ENCODE measurements around the gene USP6. TPM values are rescaled to one million over a fixed set of nuclear protein-coding genes. Genes with fewer than 3 reads are reported as not detected.

The USP6 gene
- total and polyA plus RNA-seq, 2 of the 13 experiments (the other 11 are each of a cell fraction or from before 2014, with no cell fraction given), result 0.04 TPM; not detected in 1

DNA sequence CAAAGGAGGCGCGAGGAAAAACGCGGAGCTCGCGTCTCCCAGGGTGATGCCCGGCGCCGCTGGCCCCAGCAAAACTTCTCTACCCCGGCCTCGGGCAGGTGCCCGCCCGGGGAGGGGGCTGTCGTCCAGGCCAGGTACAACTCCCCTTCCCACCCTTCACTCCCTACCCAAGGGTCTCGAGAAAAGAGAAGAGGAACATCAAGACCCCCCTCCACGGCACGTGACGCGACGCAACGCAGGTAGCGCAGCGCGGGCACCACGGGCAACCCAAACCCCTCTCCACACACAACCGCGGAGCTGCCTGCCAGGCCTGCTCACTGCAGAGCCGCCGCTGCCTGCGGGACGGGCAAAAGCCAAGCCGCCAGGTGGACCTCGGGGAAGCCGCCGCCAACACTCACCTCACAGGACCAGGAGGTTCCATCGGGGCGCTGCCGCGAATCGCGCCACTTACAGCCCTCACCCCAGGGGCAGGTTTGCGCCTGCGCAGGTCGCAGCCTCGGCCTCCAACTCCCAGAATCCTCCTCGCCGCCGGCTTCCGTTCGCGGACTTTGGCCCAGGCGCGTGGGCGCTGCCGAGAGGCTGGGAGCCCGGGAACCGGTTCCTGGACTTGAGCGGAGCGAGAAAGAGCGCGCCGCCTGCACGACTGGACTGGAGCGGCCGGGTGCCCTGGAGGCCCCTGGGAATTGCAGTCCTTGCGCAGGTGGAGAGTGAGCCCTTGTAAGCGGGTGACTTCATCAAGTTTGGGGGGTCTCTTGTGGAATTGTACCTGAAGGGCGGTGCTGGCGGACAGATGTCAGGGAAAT lies 4.2 kb upstream of the USP6 start, which contains the start of gene ZNF232 (continued):
- TF ChIP-seq HNF1A (IDR thresholded peaks at IDR 0.05; ENCODE audit: low read depth) (no peak), HNF1A (CRISPR knock-in tag; IDR thresholded peaks at IDR 0.05; ENCODE audit: borderline replicate concordance) (0 out of 2 replicates have a peak, but pooled peaks have one; percentile 16), AHR (CRISPR knock-in tag; IDR thresholded peaks at IDR 0.05) (no peak; the same call in 1 of the 2 replicates), CAMTA2 (CRISPR knock-in tag; IDR thresholded peaks at IDR 0.05; ENCODE audit: borderline replicate concordance) (no peak), SIX4 (CRISPR knock-in tag; IDR thresholded peaks at IDR 0.05) (0 out of 2 replicates have a peak, but pooled peaks have one; percentile 37), SOX5 (CRISPR knock-in tag; IDR thresholded peaks at IDR 0.05; ENCODE audit: borderline replicate concordance) (peak; percentile 47; the same call in 1 of the 2 replicates), ZNF281 (CRISPR knock-in tag; IDR thresholded peaks at IDR 0.05; ENCODE audit: borderline replicate concordance) (no peak; the same call in 1 of the 2 replicates), ZNF333 (CRISPR knock-in tag; IDR thresholded peaks at IDR 0.05; ENCODE audit: borderline replicate concordance) (0 out of 2 replicates have a peak, but pooled peaks have one; percentile 62), RCOR2 (CRISPR knock-in tag; IDR thresholded peaks at IDR 0.05) (0 out of 2 replicates have a peak, but pooled peaks have one; percentile 29), ZNF460 (CRISPR knock-in tag; IDR thresholded peaks at IDR 0.05; ENCODE audit: borderline replicate concordance) (no peak; the same call in 1 of the 2 replicates), TRIM22 (IDR thresholded peaks at IDR 0.05) (no peak), ZNF160 (CRISPR knock-in tag; IDR thresholded peaks at IDR 0.05) (0 out of 2 replicates have a peak, but pooled peaks have one; percentile 52), ZNF572 (CRISPR knock-in tag; IDR thresholded peaks at IDR 0.05) (0 out of 2 replicates have a peak, but pooled peaks have one; percentile 23), ZNF776 (CRISPR knock-in tag; IDR thresholded peaks at IDR 0.05) (peak; percentile 76; the same call in 1 of the 2 replicates)
- TF ChIP-seq, protein P1, sequence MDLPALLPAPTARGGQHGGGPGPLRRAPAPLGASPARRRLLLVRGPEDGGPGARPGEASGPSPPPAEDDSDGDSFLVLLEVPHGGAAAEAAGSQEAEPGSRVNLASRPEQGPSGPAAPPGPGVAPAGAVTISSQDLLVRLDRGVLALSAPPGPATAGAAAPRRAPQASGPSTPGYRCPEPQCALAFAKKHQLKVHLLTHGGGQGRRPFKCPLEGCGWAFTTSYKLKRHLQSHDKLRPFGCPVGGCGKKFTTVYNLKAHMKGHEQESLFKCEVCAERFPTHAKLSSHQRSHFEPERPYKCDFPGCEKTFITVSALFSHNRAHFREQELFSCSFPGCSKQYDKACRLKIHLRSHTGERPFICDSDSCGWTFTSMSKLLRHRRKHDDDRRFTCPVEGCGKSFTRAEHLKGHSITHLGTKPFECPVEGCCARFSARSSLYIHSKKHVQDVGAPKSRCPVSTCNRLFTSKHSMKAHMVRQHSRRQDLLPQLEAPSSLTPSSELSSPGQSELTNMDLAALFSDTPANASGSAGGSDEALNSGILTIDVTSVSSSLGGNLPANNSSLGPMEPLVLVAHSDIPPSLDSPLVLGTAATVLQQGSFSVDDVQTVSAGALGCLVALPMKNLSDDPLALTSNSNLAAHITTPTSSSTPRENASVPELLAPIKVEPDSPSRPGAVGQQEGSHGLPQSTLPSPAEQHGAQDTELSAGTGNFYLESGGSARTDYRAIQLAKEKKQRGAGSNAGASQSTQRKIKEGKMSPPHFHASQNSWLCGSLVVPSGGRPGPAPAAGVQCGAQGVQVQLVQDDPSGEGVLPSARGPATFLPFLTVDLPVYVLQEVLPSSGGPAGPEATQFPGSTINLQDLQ (CRISPR knock-in tag; IDR thresholded peaks at IDR 0.05), result peak; percentile 58; the same call in 1 of the 2 replicates
- TF ChIP-seq, protein P2, sequence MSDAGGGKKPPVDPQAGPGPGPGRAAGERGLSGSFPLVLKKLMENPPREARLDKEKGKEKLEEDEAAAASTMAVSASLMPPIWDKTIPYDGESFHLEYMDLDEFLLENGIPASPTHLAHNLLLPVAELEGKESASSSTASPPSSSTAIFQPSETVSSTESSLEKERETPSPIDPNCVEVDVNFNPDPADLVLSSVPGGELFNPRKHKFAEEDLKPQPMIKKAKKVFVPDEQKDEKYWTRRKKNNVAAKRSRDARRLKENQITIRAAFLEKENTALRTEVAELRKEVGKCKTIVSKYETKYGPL (CRISPR knock-in tag; IDR thresholded peaks at IDR 0.05), result peak; percentile 49; the same call in 1 of the 2 replicates

Measured in HepG2 (cell line).